PC-9 (cell line): ENCODE measurements around the gene SLC26A3.

Source experiments
- EZH2 ChIP-seq: fragments of 200-600 bp; sonication (generic); IDR thresholded peaks from 2 replicates; pipeline ENCODE4 v1.8.0; 2017; ENCODE audit warnings: antibody characterized with exemption, low read depth
- TF ChIP-seq, protein P1 (sequence below): fragments of 200-600 bp; sonication (generic); conservative IDR thresholded peaks from 2 replicates; pipeline ENCODE4 v1.6.1; 2017; ENCODE audit warnings: mixed run types, antibody characterized with exemption, mild to moderate bottlenecking, moderate library complexity

DNA sequence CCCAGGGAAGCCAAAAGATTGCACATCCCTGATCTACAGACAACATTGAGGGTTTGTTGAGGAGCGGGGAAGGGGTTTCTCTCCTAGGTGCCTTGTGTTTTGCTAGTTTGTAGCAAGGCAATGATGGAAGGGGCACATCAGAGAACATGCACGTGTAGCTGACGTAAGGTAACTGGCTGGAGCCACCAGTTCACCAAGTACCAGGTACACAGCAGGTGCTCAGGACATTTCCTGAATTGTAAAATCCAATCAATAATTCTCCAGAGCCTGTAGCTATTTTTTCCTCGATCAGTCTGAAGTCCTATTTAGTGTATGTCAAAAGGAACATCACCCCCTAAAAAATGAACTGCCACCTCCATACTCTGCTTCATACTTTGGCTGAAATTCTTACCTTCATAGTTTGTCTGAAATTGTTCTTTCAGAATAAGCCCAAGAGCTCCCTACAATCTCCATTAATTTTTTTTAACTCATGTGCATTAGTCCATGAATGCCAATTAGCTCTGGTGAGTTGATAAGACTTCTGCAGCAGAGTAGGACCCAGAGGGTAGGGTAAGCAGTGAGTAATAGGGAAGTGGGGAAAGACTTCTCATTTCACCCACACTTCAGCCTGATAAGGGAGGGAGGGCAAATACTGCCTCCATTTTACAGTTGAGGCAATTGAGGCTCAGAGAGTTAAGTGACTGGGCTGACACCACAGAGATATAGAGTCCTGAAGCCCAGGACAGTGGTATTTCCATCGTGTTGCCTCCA, 36.0 kb upstream of the SLC26A3 start:
- TF ChIP-seq, protein P1, sequence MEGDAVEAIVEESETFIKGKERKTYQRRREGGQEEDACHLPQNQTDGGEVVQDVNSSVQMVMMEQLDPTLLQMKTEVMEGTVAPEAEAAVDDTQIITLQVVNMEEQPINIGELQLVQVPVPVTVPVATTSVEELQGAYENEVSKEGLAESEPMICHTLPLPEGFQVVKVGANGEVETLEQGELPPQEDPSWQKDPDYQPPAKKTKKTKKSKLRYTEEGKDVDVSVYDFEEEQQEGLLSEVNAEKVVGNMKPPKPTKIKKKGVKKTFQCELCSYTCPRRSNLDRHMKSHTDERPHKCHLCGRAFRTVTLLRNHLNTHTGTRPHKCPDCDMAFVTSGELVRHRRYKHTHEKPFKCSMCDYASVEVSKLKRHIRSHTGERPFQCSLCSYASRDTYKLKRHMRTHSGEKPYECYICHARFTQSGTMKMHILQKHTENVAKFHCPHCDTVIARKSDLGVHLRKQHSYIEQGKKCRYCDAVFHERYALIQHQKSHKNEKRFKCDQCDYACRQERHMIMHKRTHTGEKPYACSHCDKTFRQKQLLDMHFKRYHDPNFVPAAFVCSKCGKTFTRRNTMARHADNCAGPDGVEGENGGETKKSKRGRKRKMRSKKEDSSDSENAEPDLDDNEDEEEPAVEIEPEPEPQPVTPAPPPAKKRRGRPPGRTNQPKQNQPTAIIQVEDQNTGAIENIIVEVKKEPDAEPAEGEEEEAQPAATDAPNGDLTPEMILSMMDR = no peak
- no peak for TF ChIP-seq EZH2
